Mesendoderm (in vitro differentiated cells): ENCODE results near the gene DKKL1.

Experiments used
- DNase-seq: peaks from one replicate; pipeline ENCODE4 v3.0.0; 2013
- H2AK5ac ChIP-seq: 2 replicates; pipeline ENCODE4 v1.6.1; 2013; ENCODE audit warnings: low read length, inconsistent platforms
- H2BK120ac ChIP-seq: 2 replicates; pipeline ENCODE4 v1.6.1; 2013; ENCODE audit warnings: low read depth, mild to moderate bottlenecking, low read length, moderate library complexity, mixed read lengths
- H2BK15ac ChIP-seq: replicated peaks from 2 replicates; pipeline ENCODE4 v1.6.1; 2013; ENCODE audit warnings: low read depth, mild to moderate bottlenecking, moderate library complexity
- H2BK5ac ChIP-seq: 2 replicates; pipeline ENCODE4 v1.6.1; 2013; ENCODE audit warnings: low read length, inconsistent platforms
- H3K18ac ChIP-seq: 2 replicates; pipeline ENCODE4 v1.6.1; 2013; ENCODE audit warnings: mild to moderate bottlenecking, low read length, mixed read lengths
- H3K23ac ChIP-seq: one replicate; pipeline ENCODE4 v1.6.1; 2013; ENCODE audit warnings: low read length
- H3K27ac ChIP-seq: 2 replicates; pipeline ENCODE4 v1.5.1; 2013; ENCODE audit warnings: low read depth, mild to moderate bottlenecking, inconsistent platforms, low read length, moderate library complexity
- H3K27me3 ChIP-seq: 2 replicates; pipeline ENCODE4 v1.6.1; 2013; ENCODE audit warnings: low read length, control low read depth, mild to moderate bottlenecking, inconsistent platforms; ENCODE audit not compliant: insufficient read depth, poor library complexity
- H3K36me3 ChIP-seq: 2 replicates; pipeline ENCODE4 v1.6.1; 2013; ENCODE audit warnings: low read length, inconsistent platforms; ENCODE audit not compliant: control insufficient read depth, insufficient read depth
- H3K4ac ChIP-seq: one replicate; pipeline ENCODE4 v1.6.1; 2013; ENCODE audit warnings: low read depth, mild to moderate bottlenecking, low read length, moderate library complexity
- H3K4me1 ChIP-seq: 2 replicates; pipeline ENCODE4 v1.6.1; 2013; ENCODE audit warnings: low read depth, low read length, inconsistent platforms; ENCODE audit not compliant: control insufficient read depth
- H3K4me2 ChIP-seq: 2 replicates; pipeline ENCODE4 v1.6.1; 2013; ENCODE audit warnings: low read length
- H3K4me3 ChIP-seq: 2 replicates; pipeline ENCODE4 v1.5.1; 2013; ENCODE audit warnings: mild to moderate bottlenecking, low read length
- H3K56ac ChIP-seq: one replicate; pipeline ENCODE4 v1.6.1; 2013; ENCODE audit warnings: low read length
- H3K79me1 ChIP-seq: 2 replicates; pipeline ENCODE4 v1.6.1; 2013; ENCODE audit warnings: low read length, inconsistent platforms
- H3K79me2 ChIP-seq: 2 replicates; pipeline ENCODE4 v1.6.1; 2013; ENCODE audit warnings: mild to moderate bottlenecking, low read length; ENCODE audit not compliant: control insufficient read depth, insufficient read depth
- H3K9ac ChIP-seq: 2 replicates; pipeline ENCODE4 v1.6.1; 2013; ENCODE audit warnings: low read length, inconsistent platforms
- H4K5ac ChIP-seq: one replicate; pipeline ENCODE4 v1.6.1; 2013; ENCODE audit warnings: low read length
- H4K8ac ChIP-seq: one replicate; pipeline ENCODE4 v1.6.1; 2013; ENCODE audit warnings: low read depth, mild to moderate bottlenecking, control low read depth, low read length, moderate library complexity
- WGBS: extraction: QIAGEN DNeasy Blood & Tissue Kit; methylation state at CpG from one replicate; pipeline ENCODE4 v1.1.7; 2013; ENCODE audit warnings: low lambda C conversion rate, missing lambda C conversion rate; ENCODE audit not compliant: insufficient coverage; ENCODE audit errors: extremely low coverage; 5-methylcytosine and 5-hydroxymethylcytosine counted together

The DKKL1 gene

GRCh38 chr19:49411681-49412326, 48.1 kb downstream of the DKKL1 start:
- no peak overlapping the region for H4K5ac ChIP-seq
- H3K4me1 ChIP-seq, result peaks cover 4% of the 10 kb centered on the region
- H3K79me2 ChIP-seq, result no peaks in the 10 kb centered on the region
- H3K79me1 ChIP-seq, result no peaks in the 10 kb centered on the region
- no peak overlapping the region for H2BK15ac ChIP-seq
- no peak overlapping the region for H3K23ac ChIP-seq
- DNase-seq, result no peak
- H3K4me2 ChIP-seq, result no peak overlapping the region
- no CpG with 5 or more reads among the region's 3 CpGs for WGBS
- no peak overlapping the region for H4K8ac ChIP-seq
- H3K4me3 ChIP-seq, result no peak overlapping the region
- H3K4ac ChIP-seq, result no peak overlapping the region
- H3K36me3 ChIP-seq, result no peaks in the 10 kb centered on the region
- no peaks in the 10 kb centered on the region for H3K27me3 ChIP-seq
- no peak overlapping the region for H2BK120ac ChIP-seq
- H2AK5ac ChIP-seq, result no peak overlapping the region
- no peak overlapping the region for H3K27ac ChIP-seq
- H3K18ac ChIP-seq, result no peak overlapping the region
- no peak overlapping the region for H2BK5ac ChIP-seq
- H3K56ac ChIP-seq, result no peak overlapping the region
- no peak overlapping the region for H3K9ac ChIP-seq

GRCh38 chr19:49413348-49413747, 49.7 kb downstream of the DKKL1 start:
- Histone ChIP-seq H3K23ac (no peak overlapping the region), H2BK120ac (no peak overlapping the region), H3K4ac (no peak overlapping the region), H3K56ac (peak overlapping the region; percentile 63), H3K4me1 (peaks cover 4% of the 10 kb centered on the region), H3K79me1 (no peaks in the 10 kb centered on the region), H3K9ac (peak overlapping the region; percentile 17), H3K79me2 (no peaks in the 10 kb centered on the region), H3K4me3 (no peak overlapping the region), H2BK15ac (no peak overlapping the region), H2BK5ac (no peak overlapping the region), H3K27me3 (no peaks in the 10 kb centered on the region), H2AK5ac (no peak overlapping the region), H3K4me2 (no peak overlapping the region), H3K18ac (no peak overlapping the region), H4K5ac (no peak overlapping the region), H3K27ac (peak overlapping the region; percentile 1), H4K8ac (no peak overlapping the region), H3K36me3 (no peaks in the 10 kb centered on the region)
- no CpG with 5 or more reads among the region's 9 CpGs for WGBS
- DNase-seq, result peak; percentile 63

- no peak overlapping the region for H3K18ac ChIP-seq
- no peak overlapping the region for H2BK120ac ChIP-seq
- no peak overlapping the region for H3K9ac ChIP-seq
- H3K4me2 ChIP-seq, result no peak overlapping the region
- no peak overlapping the region for H2BK15ac ChIP-seq
- no CpG with 5 or more reads among the region's 3 CpGs for WGBS
- no peaks in the 10 kb centered on the region for H3K79me1 ChIP-seq
- no peak overlapping the region for H4K5ac ChIP-seq
- H3K4me3 ChIP-seq, result no peak overlapping the region
- no peaks in the 10 kb centered on the region for H3K36me3 ChIP-seq
- no peak overlapping the region for H3K56ac ChIP-seq
- H2AK5ac ChIP-seq, result no peak overlapping the region
- no peak overlapping the region for H3K23ac ChIP-seq
- H3K27me3 ChIP-seq, result no peaks in the 10 kb centered on the region
- H3K4ac ChIP-seq, result no peak overlapping the region
- peaks cover 4% of the 10 kb centered on the region for H3K4me1 ChIP-seq
- no peak overlapping the region for H4K8ac ChIP-seq
- H2BK5ac ChIP-seq, result no peak overlapping the region
- no peaks in the 10 kb centered on the region for H3K79me2 ChIP-seq
- H3K27ac ChIP-seq, result no peak overlapping the region
- DNase-seq, result no peak
Observed at GRCh38 chr19:49414256-49414655, 50.6 kb downstream of the DKKL1 start.

- Histone ChIP-seq H3K79me1 (no peaks in the 10 kb centered on the region), H3K56ac (no peak overlapping the region), H3K4ac (no peak overlapping the region), H2BK15ac (no peak overlapping the region), H3K27me3 (no peaks in the 10 kb centered on the region), H2BK5ac (no peak overlapping the region), H3K4me2 (no peak overlapping the region), H3K79me2 (no peaks in the 10 kb centered on the region), H3K36me3 (no peaks in the 10 kb centered on the region), H3K27ac (no peak overlapping the region), H2BK120ac (no peak overlapping the region), H4K8ac (no peak overlapping the region), H3K23ac (peak overlapping the region; percentile 24), H3K4me1 (peaks cover 4% of the 10 kb centered on the region), H2AK5ac (no peak overlapping the region), H3K4me3 (no peak overlapping the region), H3K9ac (no peak overlapping the region), H3K18ac (no peak overlapping the region), H4K5ac (no peak overlapping the region)
- WGBS, result no CpG with 5 or more reads among the region's 15 CpGs
- no peak for DNase-seq
Observed at GRCh38 chr19:49415102-49415809, 51.6 kb downstream of the DKKL1 start.

- Histone ChIP-seq H4K8ac (no peak overlapping the region), H3K79me1 (no peaks in the 10 kb centered on the region), H3K4ac (no peak overlapping the region), H3K79me2 (no peaks in the 10 kb centered on the region), H3K23ac (no peak overlapping the region), H3K4me2 (no peak overlapping the region), H2BK120ac (no peak overlapping the region), H3K4me3 (no peak overlapping the region), H3K27me3 (no peaks in the 10 kb centered on the region), H3K36me3 (no peaks in the 10 kb centered on the region), H2AK5ac (no peak overlapping the region), H2BK15ac (no peak overlapping the region), H3K56ac (no peak overlapping the region), H3K4me1 (peaks cover 4% of the 10 kb centered on the region), H3K18ac (no peak overlapping the region), H3K9ac (no peak overlapping the region), H4K5ac (no peak overlapping the region), H2BK5ac (no peak overlapping the region), H3K27ac (no peak overlapping the region)
- no peak for DNase-seq
- no CpG with 5 or more reads among the region's 2 CpGs for WGBS
Observed at GRCh38 chr19:49415810-49416200, 52.1 kb downstream of the DKKL1 start.
